ENCODE results near the gene MXI1. TPM values are rescaled to one million over a fixed set of nuclear protein-coding genes. Genes with fewer than 3 reads are reported as not detected.

The MXI1 gene
- total RNA-seq, 3 donors from 2014 or later (not counting 1 experiment from before 2014, with no cell fraction given) = 11.2 to 14.1 (median 13.6) TPM

DNA sequence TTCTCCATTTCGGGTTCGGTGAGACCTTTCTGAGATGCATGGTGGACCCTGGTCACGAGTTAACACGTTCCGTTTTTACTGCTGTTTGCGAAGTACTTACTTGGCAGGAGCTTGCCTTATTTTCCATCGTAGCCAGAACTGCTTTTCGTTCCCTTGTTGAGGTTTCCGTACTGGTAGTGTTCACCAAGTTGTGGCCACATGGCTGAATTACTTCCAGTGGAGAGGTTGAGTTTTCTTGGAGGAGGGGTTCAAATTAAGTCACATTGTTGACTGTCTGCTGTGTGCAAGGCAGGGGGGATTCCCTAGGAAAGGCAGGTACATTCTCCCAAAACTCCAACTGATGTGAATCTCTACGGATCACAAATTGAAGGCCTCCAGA, 4.0 kb downstream of the MXI1 start:
- H3K4me1 ChIP-seq (ENCODE audit: control insufficient read depth, insufficient read depth, low read length) = peaks cover 48% of the 10 kb centered on the region

DNA sequence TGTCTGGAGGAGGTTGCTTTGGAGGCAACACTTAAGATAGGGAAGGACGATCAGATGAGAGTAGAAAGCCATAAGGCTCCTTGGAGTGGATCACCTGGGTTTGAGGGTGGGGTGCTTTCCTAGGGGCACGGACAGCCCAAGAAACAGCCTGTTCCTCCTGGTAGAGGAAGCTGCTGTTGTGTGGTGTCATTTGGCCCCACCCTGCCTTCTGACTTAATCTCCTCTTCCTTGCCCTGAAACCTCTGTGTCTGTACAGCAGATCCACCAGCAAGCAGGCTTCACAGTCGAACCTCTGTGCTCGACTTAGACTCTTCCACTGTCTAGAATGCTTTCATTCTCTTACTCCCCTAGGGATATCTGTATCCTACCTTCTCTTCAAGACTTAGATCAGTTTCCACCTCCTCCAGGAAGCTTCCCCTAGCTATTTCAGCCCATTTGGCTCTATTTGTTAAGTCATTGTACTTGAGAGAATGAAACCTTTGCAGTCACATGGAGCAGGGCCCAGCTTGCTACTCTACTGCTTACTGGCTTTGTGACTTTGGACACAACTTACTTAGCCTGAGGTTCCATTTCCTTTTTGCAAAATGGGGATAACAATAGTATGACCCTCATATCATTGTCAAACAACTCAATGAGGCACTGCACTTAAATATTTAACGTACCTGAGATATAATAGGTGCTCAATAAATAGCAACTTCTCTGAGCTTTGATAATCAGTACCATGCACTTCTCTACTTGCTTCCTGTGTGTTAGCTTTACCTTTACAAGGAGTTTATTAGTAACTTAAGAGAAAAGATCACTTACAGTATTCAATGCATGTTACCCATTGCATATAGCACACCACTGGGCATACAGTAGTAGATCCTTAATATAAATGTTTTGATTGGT, 5.0 kb downstream of the MXI1 start:
- DNase-seq (peak in 1 of 2 donors; percentile 73), ATAC-seq (no peak)
- Histone ChIP-seq H3K36me3 (ENCODE audit: control insufficient read depth, insufficient read depth, low read length) (no peaks in the 10 kb centered on the region), H3K27ac (ENCODE audit: low read length) (peak overlapping the region; percentile 46), H3K27me3 (ENCODE audit: control insufficient read depth, insufficient read depth, low read length) (peaks cover 19% of the 10 kb centered on the region), H3K4me3 (ENCODE audit: low read length) (no peak overlapping the region), H3K4me1 (ENCODE audit: control insufficient read depth, insufficient read depth, low read length) (peaks cover 42% of the 10 kb centered on the region), H3K9me3 (ENCODE audit: control insufficient read depth, insufficient read depth, low read length) (no peaks in the 10 kb centered on the region)
- peaks cover 58 to 71% of the 10 kb centered on the region in 2 donors for H3K27me3 Mint-ChIP-seq (ENCODE audit: low read depth in 2 of 2)
- intact Hi-C loops (cut with micrococcal nuclease) = loop anchor here (5.0 kb wide), 1 partner anchor 285 kb away; the partner anchor contains the start of gene DUSP5
- TF ChIP-seq, protein P1, sequence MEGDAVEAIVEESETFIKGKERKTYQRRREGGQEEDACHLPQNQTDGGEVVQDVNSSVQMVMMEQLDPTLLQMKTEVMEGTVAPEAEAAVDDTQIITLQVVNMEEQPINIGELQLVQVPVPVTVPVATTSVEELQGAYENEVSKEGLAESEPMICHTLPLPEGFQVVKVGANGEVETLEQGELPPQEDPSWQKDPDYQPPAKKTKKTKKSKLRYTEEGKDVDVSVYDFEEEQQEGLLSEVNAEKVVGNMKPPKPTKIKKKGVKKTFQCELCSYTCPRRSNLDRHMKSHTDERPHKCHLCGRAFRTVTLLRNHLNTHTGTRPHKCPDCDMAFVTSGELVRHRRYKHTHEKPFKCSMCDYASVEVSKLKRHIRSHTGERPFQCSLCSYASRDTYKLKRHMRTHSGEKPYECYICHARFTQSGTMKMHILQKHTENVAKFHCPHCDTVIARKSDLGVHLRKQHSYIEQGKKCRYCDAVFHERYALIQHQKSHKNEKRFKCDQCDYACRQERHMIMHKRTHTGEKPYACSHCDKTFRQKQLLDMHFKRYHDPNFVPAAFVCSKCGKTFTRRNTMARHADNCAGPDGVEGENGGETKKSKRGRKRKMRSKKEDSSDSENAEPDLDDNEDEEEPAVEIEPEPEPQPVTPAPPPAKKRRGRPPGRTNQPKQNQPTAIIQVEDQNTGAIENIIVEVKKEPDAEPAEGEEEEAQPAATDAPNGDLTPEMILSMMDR (IDR thresholded peaks at IDR 0.05) = no peak
- H3K4me3 Mint-ChIP-seq = peak overlapping the region; percentile 96
- no peaks in the 10 kb centered on the region for H3K9me3 Mint-ChIP-seq
- H3K36me3 Mint-ChIP-seq = no peaks in the 10 kb centered on the region
- peaks cover 42 to 51% of the 10 kb centered on the region in 2 donors for H3K4me1 Mint-ChIP-seq
- WGBS (ENCODE audit: insufficient coverage) = 66% methylated on average over 5 of the region's 5 CpGs
- H3K27ac Mint-ChIP-seq = peak overlapping the region in 1 of 2 donors; percentile 86

More for the DNA sequence above, 4.0 kb downstream of the MXI1 start:
- H3K27ac Mint-ChIP-seq = peak overlapping the region; percentile 63 to 86
- intact Hi-C loops (cut with micrococcal nuclease) = loop anchor here (1.0 to 5.0 kb wide), 2 partner anchors 14 to 286 kb away; partner anchors contain the start of gene DUSP5
- peaks cover 51 to 57% of the 10 kb centered on the region in 2 donors for H3K4me1 Mint-ChIP-seq
- peaks cover 57 to 75% of the 10 kb centered on the region in 2 donors for H3K27me3 Mint-ChIP-seq (ENCODE audit: low read depth in 2 of 2)
- TF ChIP-seq, protein P1 (IDR thresholded peaks at IDR 0.05) = no peak
- peaks cover 27% of the 10 kb centered on the region for H3K27me3 ChIP-seq (ENCODE audit: control insufficient read depth, insufficient read depth, low read length)
- H3K4me3 ChIP-seq (ENCODE audit: low read length) = peak overlapping the region; percentile 57
- H3K9me3 ChIP-seq (ENCODE audit: control insufficient read depth, insufficient read depth, low read length) = no peaks in the 10 kb centered on the region
- H3K9me3 Mint-ChIP-seq = no peaks in the 10 kb centered on the region
- no peaks in the 10 kb centered on the region for H3K36me3 ChIP-seq (ENCODE audit: control insufficient read depth, insufficient read depth, low read length)
- H3K27ac ChIP-seq (ENCODE audit: low read length) = peak overlapping the region; percentile 46
- ATAC-seq (no peak), DNase-seq (no peak)
- peak overlapping the region; percentile 96 for H3K4me3 Mint-ChIP-seq
- H3K36me3 Mint-ChIP-seq = no peaks in the 10 kb centered on the region
- 3% methylated on average over 9 of the region's 10 CpGs for WGBS (ENCODE audit: insufficient coverage)

DNA sequence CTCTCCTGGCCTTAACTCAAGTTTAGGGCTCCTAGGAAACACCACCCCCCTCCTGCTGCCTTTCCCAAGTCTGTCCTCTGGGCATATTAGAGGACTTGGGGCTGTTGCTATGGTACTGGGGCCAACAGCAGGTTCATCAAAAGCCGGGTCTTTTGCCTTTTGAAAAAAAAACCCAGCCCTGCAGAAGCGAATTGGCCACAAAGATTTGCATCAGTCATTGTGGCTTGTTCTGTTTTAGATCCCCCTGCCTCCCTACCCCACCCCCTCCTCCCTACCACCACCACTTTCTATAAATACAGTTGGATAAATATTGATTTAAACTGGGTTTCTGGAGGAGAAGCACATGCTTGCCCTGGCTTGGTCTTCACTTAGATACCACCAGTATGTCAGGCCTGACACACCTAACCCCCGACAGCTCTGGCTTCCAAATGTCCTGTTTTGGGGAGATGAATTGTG, 7.0 kb downstream of the MXI1 start:
- TF ChIP-seq, protein P1 (IDR thresholded peaks at IDR 0.05) = no peak
- no peaks in the 10 kb centered on the region for H3K36me3 ChIP-seq (ENCODE audit: control insufficient read depth, insufficient read depth, low read length)
- 4% methylated on average over 2 of the region's 3 CpGs for WGBS (ENCODE audit: insufficient coverage)
- no peak overlapping the region for H3K27ac Mint-ChIP-seq
- H3K4me1 ChIP-seq (ENCODE audit: control insufficient read depth, insufficient read depth, low read length) = peaks cover 28% of the 10 kb centered on the region
- H3K36me3 Mint-ChIP-seq = no peaks in the 10 kb centered on the region
- H3K27me3 ChIP-seq (ENCODE audit: control insufficient read depth, insufficient read depth, low read length) = peaks cover 10% of the 10 kb centered on the region
- peak in 1 of 2 donors; percentile 44 for DNase-seq
- H3K4me3 ChIP-seq (ENCODE audit: low read length) = no peak overlapping the region
- H3K27ac ChIP-seq (ENCODE audit: low read length) = no peak overlapping the region
- no peaks in the 10 kb centered on the region for H3K9me3 Mint-ChIP-seq
- H3K27me3 Mint-ChIP-seq (ENCODE audit: low read depth in 2 of 2) = peaks cover 54 to 61% of the 10 kb centered on the region in 2 donors
- H3K9me3 ChIP-seq (ENCODE audit: control insufficient read depth, insufficient read depth, low read length) = no peaks in the 10 kb centered on the region
- intact Hi-C loops (cut with micrococcal nuclease) = loop anchor here (5.0 kb wide), 1 partner anchor 283 kb away; the partner anchor contains the start of gene DUSP5
- no peak for ATAC-seq
- H3K4me1 Mint-ChIP-seq = peaks cover 27 to 35% of the 10 kb centered on the region in 2 donors
- no peak overlapping the region for H3K4me3 Mint-ChIP-seq

Data from natural killer cell (primary cell).